GM13977 (cell line): Measurements from ENCODE around the gene DAZAP2.
"Not testable (repeated sequence)": the region's sequence is repeated elsewhere in the genome, so short reads cannot be mapped to it uniquely, and the experiment has no call there.

Experiments
- DNase-seq: peaks from one replicate; pipeline ENCODE4 v3.0.0; 2012; ENCODE audit warnings: low spot score
- in situ Hi-C: fragments of 300-500 bp; cut with MboI; formaldehyde crosslinking; loops from one replicate; pipeline ENCODE4 v1.12.0; 2022; ENCODE audit warnings: low sequenced_read_pairs, low pct_unique_long_range_greater_than_20kb, mixed read lengths, inconsistent platforms; ENCODE audit not compliant: unreplicated experiment
- TF ChIP-seq, protein P1 (sequence below): IDR thresholded peaks from 2 replicates; pipeline ENCODE4 v1.5.1; 2012; ENCODE audit warnings: mild to moderate bottlenecking, control low read depth; ENCODE audit not compliant: insufficient read depth; ENCODE audit errors: extremely low read depth, missing control alignments

The DAZAP2 gene

GRCh38 chr12:51281202-51281924, 42.7 kb downstream of the DAZAP2 start:
- no peak for DNase-seq
- TF ChIP-seq, protein P1, sequence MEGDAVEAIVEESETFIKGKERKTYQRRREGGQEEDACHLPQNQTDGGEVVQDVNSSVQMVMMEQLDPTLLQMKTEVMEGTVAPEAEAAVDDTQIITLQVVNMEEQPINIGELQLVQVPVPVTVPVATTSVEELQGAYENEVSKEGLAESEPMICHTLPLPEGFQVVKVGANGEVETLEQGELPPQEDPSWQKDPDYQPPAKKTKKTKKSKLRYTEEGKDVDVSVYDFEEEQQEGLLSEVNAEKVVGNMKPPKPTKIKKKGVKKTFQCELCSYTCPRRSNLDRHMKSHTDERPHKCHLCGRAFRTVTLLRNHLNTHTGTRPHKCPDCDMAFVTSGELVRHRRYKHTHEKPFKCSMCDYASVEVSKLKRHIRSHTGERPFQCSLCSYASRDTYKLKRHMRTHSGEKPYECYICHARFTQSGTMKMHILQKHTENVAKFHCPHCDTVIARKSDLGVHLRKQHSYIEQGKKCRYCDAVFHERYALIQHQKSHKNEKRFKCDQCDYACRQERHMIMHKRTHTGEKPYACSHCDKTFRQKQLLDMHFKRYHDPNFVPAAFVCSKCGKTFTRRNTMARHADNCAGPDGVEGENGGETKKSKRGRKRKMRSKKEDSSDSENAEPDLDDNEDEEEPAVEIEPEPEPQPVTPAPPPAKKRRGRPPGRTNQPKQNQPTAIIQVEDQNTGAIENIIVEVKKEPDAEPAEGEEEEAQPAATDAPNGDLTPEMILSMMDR = no peak
- in situ Hi-C loops = no loop called here

GRCh38 chr12:51285843-51286242, 47.2 kb downstream of the DAZAP2 start:
- no peak for DNase-seq
- in situ Hi-C loops = no loop called here
- TF ChIP-seq, protein P1 = no peak

- DNase-seq, in situ Hi-C loops: not testable (repeated sequence)
- TF ChIP-seq, protein P1 = peak; percentile 33
Observed at GRCh38 chr12:51291603-51292513, 53.2 kb downstream of the DAZAP2 start.
